GM08714 (cell line): ENCODE measurements around the gene EIF5B.

ENCODE experiments used
- H3K4me3 ChIP-seq: fragments of 200-500 bp; sonication (Bioruptor generic); 2 replicates; pipeline ENCODE4 v1.5.1; 2014; ENCODE audit warnings: mild to moderate bottlenecking, low read length, inconsistent platforms
- ZNF274 ChIP-seq: IDR thresholded peaks from 2 replicates; pipeline ENCODE4 v1.6.1; 2012; ENCODE audit warnings: mild to moderate bottlenecking, low read depth, low read length

The EIF5B gene

DNA sequence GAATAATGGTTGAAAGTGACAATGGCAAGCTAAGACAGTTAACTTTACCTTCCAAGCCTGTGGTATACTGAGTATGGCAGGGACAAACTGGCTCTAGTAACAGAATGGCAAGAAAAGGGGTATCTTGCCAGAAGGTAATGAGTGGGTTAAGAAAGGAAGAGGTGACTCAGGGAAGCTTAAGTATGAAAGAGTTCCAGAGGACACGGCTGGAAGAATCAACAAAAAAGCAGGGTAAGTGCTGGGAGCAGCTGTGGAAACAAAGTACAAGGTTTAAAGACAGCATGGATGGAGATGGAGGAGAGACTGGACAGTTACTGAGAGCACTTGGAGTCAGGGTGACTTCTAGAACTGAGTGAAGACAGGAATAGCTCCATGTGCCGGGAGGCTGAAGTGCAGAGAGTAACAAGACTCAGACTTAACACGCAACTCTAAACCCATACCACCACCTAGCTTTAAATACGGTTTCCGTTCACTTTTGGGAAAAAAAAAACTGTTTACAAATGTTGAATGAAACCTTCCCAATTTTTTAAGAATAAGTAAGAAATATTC, 83.6 kb downstream of the EIF5B start:
- no peak for TF ChIP-seq ZNF274
- no peak overlapping the region for H3K4me3 ChIP-seq

DNA sequence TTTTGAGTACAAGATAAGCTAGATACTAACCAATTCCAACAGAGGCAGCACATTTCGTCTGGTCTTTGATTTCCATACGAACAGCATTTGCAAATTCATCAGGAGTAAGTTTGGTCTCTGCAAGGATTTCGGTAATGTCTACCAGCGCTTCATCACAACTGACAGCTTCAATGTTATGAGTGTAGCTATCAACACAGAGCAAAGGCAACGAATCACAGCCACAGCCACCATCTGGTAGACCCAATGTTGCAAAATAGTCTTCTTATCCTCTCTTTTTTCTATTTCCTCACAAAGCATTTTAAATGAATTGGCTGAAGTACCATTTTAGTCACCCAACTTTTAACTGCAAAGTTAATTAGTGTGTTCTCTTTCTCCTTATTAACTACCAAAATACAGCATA, 84.3 kb downstream of the EIF5B start:
- no peak for TF ChIP-seq ZNF274

DNA sequence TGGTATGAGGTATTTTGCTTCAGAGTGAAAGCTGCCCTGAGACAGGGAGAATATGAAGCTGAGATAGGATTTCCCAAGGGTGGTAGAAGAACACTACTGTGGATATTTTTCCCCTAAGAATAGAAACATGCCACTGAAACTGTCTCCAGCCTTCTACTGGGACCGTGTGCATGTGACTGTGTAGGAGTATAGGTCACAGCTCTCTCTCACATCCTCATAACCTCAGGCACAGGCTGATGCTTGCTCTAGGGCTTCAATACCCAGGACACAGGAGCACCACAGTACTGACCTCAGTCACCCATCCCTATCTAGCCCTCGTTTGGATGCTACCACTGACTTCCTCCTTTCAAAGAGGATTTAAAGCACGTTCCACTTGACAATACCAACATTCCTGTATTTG, 85.4 kb downstream of the EIF5B start:
- no peak overlapping the region for H3K4me3 ChIP-seq
- no peak for TF ChIP-seq ZNF274

More for the DNA sequence above, 84.3 kb downstream of the EIF5B start:
- no peak overlapping the region for H3K4me3 ChIP-seq

DNA sequence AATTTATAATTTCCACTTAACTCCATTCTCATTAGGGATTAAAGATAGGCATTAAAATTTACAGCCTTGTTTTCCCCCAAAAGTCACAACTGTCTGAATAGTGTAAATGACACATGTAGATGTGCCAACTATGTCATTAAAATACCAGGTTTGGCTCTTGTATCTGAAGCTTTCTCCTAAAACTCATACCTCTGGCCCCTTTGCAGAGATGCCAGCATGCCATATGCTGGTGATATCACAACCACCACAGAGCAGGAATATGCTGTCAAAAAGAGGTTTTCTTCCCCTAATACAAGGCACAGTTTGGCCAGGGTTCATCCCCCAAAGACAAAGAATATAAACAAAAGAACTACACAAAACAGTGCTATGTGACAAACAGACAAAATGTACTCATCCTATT, 87.2 kb downstream of the EIF5B start:
- H3K4me3 ChIP-seq: no peak overlapping the region
- TF ChIP-seq ZNF274: no peak

DNA sequence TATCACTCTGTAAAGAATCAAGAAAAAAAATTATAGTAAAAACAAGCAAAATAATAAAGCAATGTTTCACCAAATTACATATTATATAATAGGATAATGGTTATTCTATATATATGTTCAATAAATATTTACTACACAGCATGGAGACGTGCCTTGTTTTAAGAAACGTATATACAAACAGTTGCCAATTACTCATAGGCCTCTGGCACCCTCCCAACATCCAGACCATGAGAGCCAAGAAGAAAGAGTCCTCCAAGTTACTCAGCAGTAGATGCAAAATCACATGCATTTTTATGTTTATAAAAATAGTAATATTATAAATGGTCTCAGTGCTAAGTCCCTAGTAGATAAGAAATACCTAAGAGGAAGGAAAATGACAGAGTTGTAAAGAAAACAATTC, 87.8 kb downstream of the EIF5B start:
- no peak for TF ChIP-seq ZNF274
- H3K4me3 ChIP-seq: no peak overlapping the region

DNA sequence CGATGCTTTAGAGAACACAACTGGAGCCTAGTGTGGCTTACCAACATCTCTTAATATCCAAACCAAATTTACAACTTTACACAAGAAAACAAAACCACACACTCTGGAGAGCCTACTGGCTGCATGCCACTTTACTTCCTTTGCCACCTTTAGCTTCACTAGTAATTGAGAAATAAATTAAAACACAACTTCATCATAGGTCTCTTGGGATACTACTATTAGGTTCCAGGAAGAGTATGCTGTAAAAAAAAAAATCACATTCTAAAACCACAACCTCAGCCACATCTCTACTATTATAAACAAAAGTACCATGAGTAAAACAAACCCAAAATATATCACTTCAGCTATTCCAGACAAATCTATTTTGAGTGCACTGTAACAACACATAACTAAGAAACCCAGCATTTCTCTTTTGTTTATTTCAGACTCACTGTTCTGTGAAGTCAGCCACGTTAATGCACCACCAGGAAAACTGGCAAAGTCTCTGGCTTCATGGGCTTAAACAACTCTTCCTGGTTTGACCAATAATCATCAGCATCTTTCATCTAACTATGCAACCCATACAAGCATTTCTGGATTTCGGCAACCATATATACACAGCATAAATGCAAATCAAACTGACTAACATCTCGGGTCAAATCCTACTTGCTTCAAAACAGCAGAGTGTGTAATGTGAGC, 93.6 kb downstream of the EIF5B start:
- H3K4me3 ChIP-seq: no peak overlapping the region
- no peak for TF ChIP-seq ZNF274

DNA sequence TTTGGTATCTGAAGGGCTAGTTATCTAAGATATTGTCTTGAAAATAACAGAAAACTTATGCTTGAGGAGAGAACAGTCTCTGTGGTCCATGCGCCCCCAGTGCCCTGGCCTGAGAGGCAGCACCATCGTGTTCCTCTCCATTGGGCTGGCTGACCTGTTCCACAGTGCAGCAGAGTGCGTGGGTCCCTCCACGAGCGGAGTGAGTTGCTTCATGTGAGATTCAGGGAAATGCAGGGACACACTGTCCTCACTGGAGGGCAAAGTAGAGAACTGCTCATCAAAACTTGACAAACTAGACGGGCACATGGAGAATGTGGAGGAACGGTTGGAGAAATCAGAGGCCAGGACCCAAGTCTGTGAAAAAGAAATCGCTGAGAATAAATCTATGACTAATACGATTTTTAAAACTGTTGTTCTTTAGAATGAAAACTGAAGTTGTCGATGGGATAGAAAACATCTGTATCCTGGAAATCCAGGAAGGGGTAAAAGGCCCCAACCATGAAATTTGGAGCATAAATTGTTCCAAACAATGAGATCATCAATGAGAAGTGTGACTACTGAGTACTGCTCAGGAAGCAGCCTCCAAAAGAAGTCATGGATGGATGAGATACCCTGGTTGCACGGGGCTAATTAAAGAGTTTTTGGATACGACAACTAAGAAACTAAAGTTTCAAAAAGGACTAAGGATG, 94.5 kb downstream of the EIF5B start:
- no peak for TF ChIP-seq ZNF274
- no peak overlapping the region for H3K4me3 ChIP-seq

DNA sequence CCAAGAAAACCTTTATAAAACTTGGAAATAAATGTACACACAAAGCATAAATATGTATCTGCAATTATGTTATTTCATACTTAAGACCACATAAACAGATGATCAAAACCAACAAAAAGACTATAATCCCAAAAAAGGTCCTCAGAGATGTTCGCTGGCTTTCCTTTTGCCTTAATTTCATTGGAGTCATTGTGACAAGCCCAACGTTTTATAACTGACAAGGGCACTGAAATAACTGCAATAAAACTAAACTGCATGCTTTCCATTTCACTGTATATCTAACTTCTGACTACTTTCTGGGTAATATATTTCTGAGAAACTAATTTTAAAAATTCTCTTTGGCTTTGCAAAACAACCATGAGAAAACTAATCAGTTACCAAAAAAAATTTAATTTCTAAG, 96.2 kb downstream of the EIF5B start:
- H3K4me3 ChIP-seq: no peak overlapping the region
- TF ChIP-seq ZNF274: no peak

DNA sequence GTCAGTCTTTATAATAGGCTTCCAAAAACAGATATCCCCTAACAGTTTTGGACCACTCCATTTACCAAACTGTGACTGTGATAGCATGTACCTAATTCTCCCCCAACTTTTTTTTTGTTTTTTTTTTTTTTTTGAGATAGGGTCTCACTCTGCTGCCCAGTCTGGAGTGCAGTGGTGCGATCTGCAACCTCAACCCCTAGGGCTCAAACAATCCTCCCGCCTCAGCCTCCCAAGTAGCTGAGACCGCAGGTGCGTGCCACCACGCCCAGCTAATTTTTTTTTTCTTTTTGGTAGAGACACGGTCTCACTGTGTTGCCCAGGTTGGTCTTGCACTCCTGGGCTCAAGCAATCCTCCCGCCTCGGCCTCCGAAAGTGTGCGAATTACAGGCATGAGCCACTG, 99.7 kb downstream of the EIF5B start:
- TF ChIP-seq ZNF274: no peak
- H3K4me3 ChIP-seq: no peak overlapping the region

DNA sequence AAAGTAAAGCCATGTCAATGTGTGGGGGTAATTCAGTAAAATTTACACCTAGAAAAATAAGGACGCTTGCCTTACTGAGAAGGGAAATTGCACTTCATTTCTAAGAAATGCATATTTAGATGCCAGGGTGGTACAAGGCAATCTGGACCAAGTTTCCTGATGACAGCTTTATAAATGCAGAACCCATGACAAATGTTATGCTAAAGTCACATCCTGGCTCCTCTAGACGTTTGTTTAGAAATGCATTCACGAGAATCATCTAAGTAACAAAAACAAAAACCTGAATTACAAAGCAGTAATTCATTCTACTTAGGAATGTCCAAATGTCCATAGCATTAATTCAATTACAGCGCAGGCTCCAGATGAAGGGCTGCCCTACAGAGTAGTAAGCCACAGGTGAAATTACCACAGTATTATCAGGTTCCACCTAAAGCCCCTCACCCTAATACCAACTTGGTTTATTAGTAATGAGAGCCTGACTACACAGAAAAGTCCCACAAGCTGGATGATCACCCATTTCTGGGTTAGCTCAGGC, 102.8 kb downstream of the EIF5B start:
- no peak for TF ChIP-seq ZNF274
- no peak overlapping the region for H3K4me3 ChIP-seq

DNA sequence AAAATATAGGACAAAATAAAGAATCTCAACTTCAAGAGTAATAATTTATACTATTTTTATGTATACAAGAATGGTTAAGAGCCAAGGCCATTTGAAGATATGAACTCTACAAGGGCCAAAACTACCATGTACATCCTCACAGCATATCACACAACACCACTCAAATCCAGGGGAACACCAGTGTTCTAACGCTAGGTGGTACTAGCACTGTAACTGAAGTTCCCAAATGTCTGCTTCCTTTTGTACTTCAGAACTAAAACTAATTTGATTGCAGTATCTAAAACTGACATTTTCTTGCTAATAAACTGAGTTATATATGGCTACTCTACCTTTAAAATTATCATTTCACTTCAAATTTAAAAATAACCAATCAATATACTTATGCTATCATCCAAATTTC, 105.6 kb downstream of the EIF5B start:
- no peak for TF ChIP-seq ZNF274
- H3K4me3 ChIP-seq: no peak overlapping the region

DNA sequence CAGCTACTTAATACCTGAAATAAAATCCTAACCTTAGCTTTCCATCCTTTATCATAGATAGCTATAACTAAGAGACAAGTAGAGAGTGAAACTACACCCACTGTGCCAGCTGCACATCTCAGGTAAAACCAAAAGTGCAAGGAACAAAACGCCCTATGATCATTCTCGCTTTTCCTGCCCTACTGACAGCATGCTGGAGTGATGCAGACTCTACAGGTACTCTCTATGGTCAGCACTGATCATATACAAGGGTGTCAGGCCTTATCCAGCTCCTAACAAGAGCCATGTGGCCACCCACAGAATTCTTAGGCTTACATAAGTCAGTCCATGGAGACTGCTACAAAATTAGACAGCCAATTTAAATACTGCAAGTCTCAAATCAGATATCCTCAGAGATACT, 107.0 kb downstream of the EIF5B start:
- TF ChIP-seq ZNF274: no peak
- no peak overlapping the region for H3K4me3 ChIP-seq

DNA sequence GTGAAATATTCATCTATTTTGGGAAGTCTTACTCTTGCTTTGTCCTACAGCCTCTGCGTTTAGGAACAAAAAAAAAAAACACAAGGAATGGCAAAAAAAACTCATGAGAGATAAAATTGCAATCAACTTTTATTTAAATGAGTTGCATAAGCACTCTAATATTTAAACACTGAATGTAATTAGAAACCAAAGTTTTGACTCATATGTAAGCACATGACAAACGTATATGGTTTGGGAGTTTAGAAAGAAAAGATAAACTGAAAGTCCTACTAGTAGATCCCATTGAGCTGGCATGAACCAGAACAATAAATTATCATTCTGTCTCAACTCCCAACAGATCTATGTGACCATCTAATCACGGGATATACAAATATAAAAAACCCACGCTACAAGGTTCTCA, 107.9 kb downstream of the EIF5B start:
- H3K4me3 ChIP-seq: no peak overlapping the region
- no peak for TF ChIP-seq ZNF274

DNA sequence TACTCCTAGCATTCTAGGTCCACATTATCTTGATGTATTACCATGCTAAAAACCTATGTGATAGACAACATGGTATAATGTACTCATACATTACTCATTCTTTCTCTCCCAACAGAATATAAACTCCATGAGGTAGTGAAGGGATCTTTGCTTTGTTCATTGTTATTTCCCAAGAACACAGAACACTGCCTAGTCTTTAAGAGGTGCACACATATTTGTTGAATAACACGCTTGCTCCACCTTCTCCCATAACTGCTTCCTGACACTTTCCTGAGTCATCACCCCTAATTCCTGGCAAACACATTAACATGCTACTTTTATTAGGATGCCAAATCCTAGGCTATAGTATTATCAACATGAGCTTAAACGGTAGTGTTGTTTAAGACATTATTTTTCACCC, 111.4 kb downstream of the EIF5B start:
- no peak for TF ChIP-seq ZNF274
- H3K4me3 ChIP-seq: no peak overlapping the region

DNA sequence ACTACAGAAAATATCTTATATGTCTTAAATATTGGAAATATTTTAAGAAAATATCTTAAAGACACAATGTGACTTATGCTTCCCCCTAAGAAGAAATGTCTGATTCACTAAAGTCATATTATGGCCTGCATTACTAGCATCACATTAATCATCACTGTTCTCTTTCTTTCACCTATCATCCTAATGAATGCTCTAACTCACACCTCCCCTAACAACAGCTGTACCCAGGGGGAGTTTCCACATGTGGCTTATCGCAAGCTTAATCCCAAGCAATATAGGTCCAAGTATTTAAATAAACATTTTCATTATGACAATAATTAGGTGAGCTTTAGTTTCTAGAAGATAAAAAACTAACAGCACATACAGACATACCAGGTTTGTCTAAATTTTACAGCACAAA, 113.0 kb downstream of the EIF5B start:
- H3K4me3 ChIP-seq: no peak overlapping the region
- no peak for TF ChIP-seq ZNF274
